H4 (cell line): ENCODE results near the gene KIF20B. TPM values are rescaled to one million over a fixed set of nuclear protein-coding genes. Genes with fewer than 3 reads are reported as not detected.

ENCODE experiments used
- DNase-seq: peaks from one replicate; pipeline ENCODE4 v3.0.0-alpha.2; 2015; ENCODE audit warnings: low spot score
- total RNA-seq: library from RNA; depleted of rRNA; stranded (reverse); fragments of >200 nt; shearing (Covaris generic); gene quantifications from 2 replicates; pipeline ENCODE4 v1.2.3, GENCODE V29; 2014; rRNA removed

KIF20B gene
- total RNA-seq, result 11.8 and 19.6 TPM in 2 replicates

- peak; percentile 94 for DNase-seq
These were observed at the start of gene KIF20B for GRCh38 chr10:89701242-89702120. Gene KIF20B (plus strand): TSS chr10:89701590. CDS start chr10:89705295, 3,705 bp downstream.

- no peak for DNase-seq
These were observed 49.3 kb upstream of the KIF20B start for GRCh38 chr10:89651916-89652573.

GRCh38 chr10:89652806-89653370 is 48.5 kb upstream of the KIF20B start:
- no peak for DNase-seq

GRCh38 chr10:89653410-89653869 is 48.0 kb upstream of the KIF20B start:
- DNase-seq, result peak; percentile 75

- no peak for DNase-seq
These were observed 45.7 kb upstream of the KIF20B start for GRCh38 chr10:89655722-89656121.

GRCh38 chr10:89657302-89657701 is 44.1 kb upstream of the KIF20B start:
- no peak for DNase-seq

- no peak for DNase-seq
These were observed 42.0 kb upstream of the KIF20B start for GRCh38 chr10:89659143-89660131.

GRCh38 chr10:89662596-89662995 is 38.8 kb upstream of the KIF20B start:
- DNase-seq, result no peak

- no peak for DNase-seq
These were observed 38.2 kb upstream of the KIF20B start for GRCh38 chr10:89663144-89663543.

GRCh38 chr10:89664203-89664602 is 37.2 kb upstream of the KIF20B start:
- DNase-seq, result no peak

- no peak for DNase-seq
These were observed 36.1 kb upstream of the KIF20B start for GRCh38 chr10:89665302-89665701.

- DNase-seq, result no peak
These were observed 35.3 kb upstream of the KIF20B start for GRCh38 chr10:89666138-89666537.

GRCh38 chr10:89668386-89669071 is 32.9 kb upstream of the KIF20B start:
- no peak for DNase-seq

- DNase-seq, result no peak
These were observed 31.4 kb upstream of the KIF20B start for GRCh38 chr10:89669985-89670384.

GRCh38 chr10:89670926-89671325 is 30.5 kb upstream of the KIF20B start:
- no peak for DNase-seq

GRCh38 chr10:89677341-89677740 is 24.0 kb upstream of the KIF20B start:
- no peak for DNase-seq

GRCh38 chr10:89679986-89680385 is 21.4 kb upstream of the KIF20B start:
- DNase-seq, result no peak

GRCh38 chr10:89683883-89684282 is 17.5 kb upstream of the KIF20B start:
- no peak for DNase-seq

- no peak for DNase-seq
These were observed 16.8 kb upstream of the KIF20B start for GRCh38 chr10:89684604-89685003.

- DNase-seq, result no peak
These were observed 15.5 kb upstream of the KIF20B start for GRCh38 chr10:89685936-89686335.

GRCh38 chr10:89690027-89690426 is 11.4 kb upstream of the KIF20B start:
- DNase-seq, result no peak
